RKO (cell line): ENCODE measurements around the gene PTPRCAP.
"Not testable (repeated sequence)": the region's sequence is repeated elsewhere in the genome, so short reads cannot be mapped to it uniquely, and the experiment has no call there.

Experiments
- DNase-seq: peaks from one replicate; pipeline ENCODE4 v3.0.0-alpha.2; 2016; ENCODE audit warnings: low spot score

Gene PTPRCAP

GRCh38 chr11:67437082-67437808 lies at the start of gene PTPRCAP:
PTPRCAP (minus strand) TSS chr11:67437682; CDS start chr11:67437619, 63 bp downstream.
- no peak for DNase-seq

- no peak for DNase-seq
Measured at GRCh38 chr11:67486481-67487195, 49.2 kb upstream of the PTPRCAP start.

GRCh38 chr11:67485873-67486361 lies 48.4 kb upstream of the PTPRCAP start:
- DNase-seq: not testable (repeated sequence)

- DNase-seq: no peak
Measured at GRCh38 chr11:67484847-67485311, 47.4 kb upstream of the PTPRCAP start.

GRCh38 chr11:67483831-67484665 lies 46.6 kb upstream of the PTPRCAP start:
- DNase-seq: no peak

GRCh38 chr11:67482827-67483798 lies 45.6 kb upstream of the PTPRCAP start, which contains the start of gene AIP:
AIP (plus strand) TSS chr11:67483026; CDS start chr11:67483159, 133 bp downstream.
- DNase-seq: peak; percentile 98

GRCh38 chr11:67482275-67482826 lies 44.9 kb upstream of the PTPRCAP start:
- DNase-seq: peak; percentile 36

GRCh38 chr11:67477344-67478050 lies 40.0 kb upstream of the PTPRCAP start:
- DNase-seq: not testable (repeated sequence)

- DNase-seq: not testable (repeated sequence)
Measured at GRCh38 chr11:67476692-67477091, 39.2 kb upstream of the PTPRCAP start.

GRCh38 chr11:67472882-67473281 lies 35.4 kb upstream of the PTPRCAP start:
- DNase-seq: no peak

- no peak for DNase-seq
Measured at GRCh38 chr11:67470337-67471002, 33.0 kb upstream of the PTPRCAP start.

- no peak for DNase-seq
Measured at GRCh38 chr11:67469508-67469811, 32.0 kb upstream of the PTPRCAP start.

GRCh38 chr11:67468759-67469507 lies 31.5 kb upstream of the PTPRCAP start, which contains the start of gene TMEM134:
TMEM134 (minus strand) TSS chr11:67469251; CDS start chr11:67469192, 59 bp downstream.
- peak; percentile 92 for DNase-seq

GRCh38 chr11:67468456-67468758 lies 30.9 kb upstream of the PTPRCAP start:
- DNase-seq: no peak

GRCh38 chr11:67468056-67468455 lies 30.6 kb upstream of the PTPRCAP start:
- DNase-seq: no peak

GRCh38 chr11:67466962-67467771 lies 29.7 kb upstream of the PTPRCAP start:
- no peak for DNase-seq

GRCh38 chr11:67466367-67466766 lies 28.9 kb upstream of the PTPRCAP start:
- no peak for DNase-seq

GRCh38 chr11:67465530-67465929 lies 28.0 kb upstream of the PTPRCAP start:
- DNase-seq: peak; percentile 59
